K562 (cell line): ENCODE measurements around the gene SERPINB3. TPM values are rescaled to one million over a fixed set of nuclear protein-coding genes. Genes with fewer than 3 reads are reported as not detected.

Experiments used
- ATAC-seq: fragments of 200-7000 bp; cut with Tn5 transposase; 3 replicates; pipeline ENCODE4 v1.9.1; 2020; ENCODE audit warnings: moderate library complexity
- BruUV-seq: library from RNA; stranded (reverse); fragments of 400-500 nt; replicated peaks from 2 replicates; lab custom pipeline; 2021; lab: Mats Ljungman, UMichigan
- CTCF ChIA-PET: fragments of 300-600 bp; formaldehyde crosslinking; extraction: SDS; loops from one replicate; lab custom pipeline; 2021; ENCODE audit warnings: low intra/inter-chr PET ratio; lab: Yijun Ruan, JAX
- POLR2A ChIA-PET: fragments of 300-600, 350-650 bp; sonication (Branson Sonifier 250); formaldehyde crosslinking; extraction: SDS; loops from one replicate; lab custom pipeline; 2021; ENCODE audit warnings: antibody characterized with exemption, inconsistent platforms; lab: Yijun Ruan, JAX
- DNase-seq, 4 experiments: peaks; one replicate each; pipeline versions ENCODE4 v3.0.0 to v3.0.0-alpha.2; 2011 to 2018; ENCODE audit warnings: low spot score in 3 of 4, mixed read lengths in 3 of 4; ENCODE audit errors: extremely low read depth in 1 of 4
- FAIRE-seq: peaks from 2 replicates; lab custom pipeline; 2011; peaks lifted over from hg19 to GRCh38; lab: Jason Lieb, UNC
- H2AFZ ChIP-seq: 2 replicates; pipeline ENCODE4 v1.6.0; 2011; ENCODE audit warnings: low read depth, low read length, control low read depth, inconsistent platforms
- H3K27ac ChIP-seq: fragments of 200-600 bp; 3 replicates; pipeline ENCODE4 v1.8.0; 2011; ENCODE audit warnings: low read depth, mild to moderate bottlenecking, control low read depth, inconsistent platforms, low read length, moderate library complexity, mixed read lengths; ENCODE audit errors: extremely low read depth
- H3K27me3 ChIP-seq, 2 experiments: fragments of 300-600 bp in 1 of 2; 2 replicates in 1 of 2; 3 replicates in 1 of 2; pipeline versions ENCODE4 v1.6.0 to v1.8.0; 2011; ENCODE audit warnings: inconsistent platforms in 2 of 2, low read length in 2 of 2, mild to moderate bottlenecking in 1 of 2, mixed read lengths in 1 of 2, moderate library complexity in 1 of 2; ENCODE audit not compliant: control insufficient read depth in 2 of 2, insufficient read depth in 2 of 2
- H3K36me3 ChIP-seq: fragments of 300-600 bp; 3 replicates; pipeline ENCODE4 v1.8.0; 2011; ENCODE audit warnings: mild to moderate bottlenecking, low read length, inconsistent platforms; ENCODE audit not compliant: control insufficient read depth, insufficient read depth
- H3K4me1 ChIP-seq, 2 experiments: fragments of 200-600 bp in 1 of 2; replicated peaks in 1 of 2; 2 replicates in 1 of 2; 3 replicates in 1 of 2; pipeline versions ENCODE4 v1.5.1 to v1.8.0; 2011; ENCODE audit warnings: inconsistent platforms in 2 of 2, low read length in 2 of 2, mild to moderate bottlenecking in 1 of 2, mixed read lengths in 1 of 2, moderate library complexity in 1 of 2; ENCODE audit not compliant: control insufficient read depth in 2 of 2, insufficient read depth in 2 of 2
- H3K4me2 ChIP-seq: 2 replicates; pipeline ENCODE4 v1.6.1; 2011; ENCODE audit warnings: low read length, control low read depth, inconsistent platforms, mixed read lengths; ENCODE audit not compliant: insufficient read depth
- H3K4me3 ChIP-seq: fragments of 200-600 bp; sonication (generic), shearing (Covaris generic); 2 replicates; pipeline ENCODE4 v1.5.1; 2016; ENCODE audit warnings: control low read depth, inconsistent platforms
- H3K79me2 ChIP-seq: fragments of 200-600 bp; 3 replicates; pipeline ENCODE4 v1.8.0; 2011; ENCODE audit warnings: low read length, inconsistent platforms; ENCODE audit not compliant: control insufficient read depth, insufficient read depth
- H3K9ac ChIP-seq, 2 experiments: 2 replicates each; pipeline versions ENCODE4 v1.6.0 to v1.6.1; 2011; ENCODE audit warnings: low read depth in 2 of 2, low read length in 2 of 2, control low read depth in 1 of 2, inconsistent platforms in 1 of 2, mild to moderate bottlenecking in 1 of 2, mixed read lengths in 1 of 2; ENCODE audit not compliant: insufficient read depth in 1 of 2
- H3K9me1 ChIP-seq: one replicate; pipeline ENCODE4 v1.6.0; 2011; ENCODE audit warnings: inconsistent platforms, mild to moderate bottlenecking, low read length, moderate library complexity; ENCODE audit not compliant: control insufficient read depth, insufficient read depth
- H3K9me3 ChIP-seq: replicated peaks from 2 replicates; pipeline ENCODE4 v1.5.1; 2011; ENCODE audit warnings: low read depth, low read length, inconsistent platforms; ENCODE audit not compliant: control insufficient read depth, insufficient read depth
- H4K20me1 ChIP-seq: replicated peaks from 2 replicates; pipeline ENCODE4 v1.6.1; 2011; ENCODE audit warnings: low read length, inconsistent platforms, mixed read lengths; ENCODE audit not compliant: control insufficient read depth, insufficient read depth
- BDP1 ChIP-seq: IDR thresholded peaks from 3 replicates; pipeline ENCODE4 v1.6.1; 2011; ENCODE audit not compliant: insufficient read length, insufficient read depth
- FOXP1 ChIP-seq: sonication (generic); formaldehyde crosslinking; IDR thresholded peaks from 2 replicates; pipeline ENCODE4 v1.8.0; 2022; ENCODE audit warnings: mild to moderate bottlenecking, missing genetic modification reagents
- GATAD2A ChIP-seq: fragments of 450-650 bp; IDR thresholded peaks from 2 replicates; pipeline ENCODE4 v1.6.1; 2017
- GTF2B ChIP-seq: IDR thresholded peaks from 2 replicates; pipeline ENCODE4 v1.6.1; 2011; ENCODE audit not compliant: insufficient read length; ENCODE audit errors: extremely low read depth
- HNRNPH1 ChIP-seq: fragments of 200-400 bp; formaldehyde crosslinking; optimal IDR thresholded peaks from 2 replicates; pipeline ENCODE3; 2017; ENCODE audit warnings: low read depth, mild to moderate bottlenecking, low read length, moderate library complexity
- MYC ChIP-seq, 2 experiments: fragments of 250-450 bp in 1 of 2; sonication (Bioruptor Pico) in 1 of 2; IDR thresholded peaks; 2 replicates each; pipeline versions ENCODE4 v1.5.1 to v1.6.1; 2012 to 2021; ENCODE audit warnings: low read depth in 2 of 2, borderline replicate concordance in 1 of 2, improper control_type of control experiment in 1 of 2, low read length in 1 of 2, mild to moderate bottlenecking in 1 of 2, moderate library complexity in 1 of 2
- RBBP5 ChIP-seq: fragments of 200-600 bp; sonication (generic); IDR thresholded peaks from 2 replicates; pipeline ENCODE4 v1.6.1; 2012; ENCODE audit warnings: borderline replicate concordance, mild to moderate bottlenecking, low read length, control low read depth, inconsistent platforms; ENCODE audit not compliant: insufficient read depth, poor library complexity, severe bottlenecking
- RNF2 ChIP-seq: sonication (generic); IDR thresholded peaks from 2 replicates; pipeline ENCODE4 v1.6.1; 2016
- SETDB1 ChIP-seq: IDR thresholded peaks from one replicate; pipeline ENCODE4 v1.6.1; 2012; ENCODE audit warnings: low read length, control low read depth, inconsistent platforms
- SRSF1 ChIP-seq: fragments of 200-400 bp; formaldehyde crosslinking; IDR thresholded peaks from 2 replicates; pipeline ENCODE4 v1.6.1; 2017; ENCODE audit warnings: mild to moderate bottlenecking, low read depth, low read length, moderate library complexity
- TBL1XR1 ChIP-seq, 2 experiments: IDR thresholded peaks; 2 replicates each; pipeline ENCODE4 v1.6.1; 2012; ENCODE audit warnings: improper control_type of control experiment in 2 of 2, low read length in 2 of 2, mild to moderate bottlenecking in 1 of 2
- ZBTB34 ChIP-seq: fragments of 250-450 bp; sonication (Bioruptor Pico); IDR thresholded peaks from 2 replicates; pipeline ENCODE4 v1.8.0; 2021; ENCODE audit warnings: mild to moderate bottlenecking, moderate library complexity
- ZNF445 ChIP-seq: fragments of 250-450 bp; sonication (Bioruptor Pico); IDR thresholded peaks from 2 replicates; pipeline ENCODE4 v1.4.0; 2020; ENCODE audit warnings: low read depth, mild to moderate bottlenecking, moderate library complexity
- WGBS: fragments of 100-300 bp; shearing (Covaris generic); methylation state at CpG from one replicate; pipeline ENCODE4 v1.1.6; 2016; ENCODE audit warnings: low coverage, mixed read lengths; ENCODE audit not compliant: insufficient coverage; ENCODE audit errors: missing lambda C conversion rate; 5-methylcytosine and 5-hydroxymethylcytosine counted together
- in situ Hi-C: fragments of 300-500 bp; cut with MboI; formaldehyde crosslinking; loops from 4 replicates; pipeline ENCODE4 v1.15.0; 2018; ENCODE audit warnings: inconsistent platforms, mixed read lengths
- intact Hi-C: fragments of 100-400 bp; cut with micrococcal nuclease; formaldehyde crosslinking; loops from 2 replicates; pipeline ENCODE4 v1.14.2; 2022
- polyA plus RNA-seq, 8 experiments: library from polyadenylated mRNA; depleted of rRNA in 4 of 8; stranded (reverse) in 5 of 8; unstranded in 3 of 8; fragments of >200 nt; fragmentation: Nextera tagmentation in 2 of 8; fragmentation: Illumina TruSeq in 1 of 8; extraction: Ambion mirVana in 2 of 8; extraction: Trizol in 1 of 8; gene quantifications; 2 replicates each; pipeline versions ENCODE4 v1.2.1 to v1.2.3, GENCODE V29; 2011 to 2014; ENCODE audit warnings: inconsistent platforms in 1 of 8, missing spikeins in 1 of 8
- total RNA-seq, 7 experiments: library from RNA; depleted of rRNA in 6 of 7; stranded (reverse); fragments of >200 nt in 6 of 7; fragmentation: Illumina TruSeq in 2 of 7; extraction: Trizol in 2 of 7; gene quantifications; 2 replicates each; pipeline versions ENCODE4 v1.2.1 to v1.2.3, GENCODE V29; 2011 to 2021; ENCODE audit warnings: low replicate concordance in 1 of 7

Gene SERPINB3
- total and polyA plus RNA-seq, 9 of the 15 experiments (the other 6 are each of a cell fraction or from before 2014, with no cell fraction given), result not detected

GRCh38 chr18:63624863-63625262 is 36.8 kb downstream of the SERPINB3 start:
- in situ Hi-C loops (no loop called here), intact Hi-C loops (no loop called here)
- Histone ChIP-seq H3K9me3 (no peaks in the 10 kb centered on the region; the same call in 1 of the 2 replicates), H3K79me2 (no peaks in the 10 kb centered on the region), H4K20me1 (no peaks in the 10 kb centered on the region), H3K4me3 (no peak overlapping the region), H3K4me2 (no peak overlapping the region), H3K4me1 (no peaks in the 10 kb centered on the region)
- ATAC-seq (no peak), DNase-seq (no peak), FAIRE-seq (no peak)
- no TSS peak for BruUV-seq
- CTCF ChIA-PET, result no interaction called here
- TF ChIP-seq GTF2B (no peak), MYC (IDR thresholded peaks at IDR 0.05; ENCODE audit: low read depth, low read length) (no peak), MYC (CRISPR knock-in tag; IDR thresholded peaks at IDR 0.05; ENCODE audit: borderline replicate concordance, low read depth) (no peak), SRSF1 (no peak), ZBTB34 (CRISPR knock-in tag) (no peak), FOXP1 (CRISPR knock-in tag) (no peak), TBL1XR1 (IDR thresholded peaks at IDR 0.05; ENCODE audit: low read length in 2 of 2) (no peak), ZNF445 (CRISPR knock-in tag) (no peak), HNRNPH1 (no peak), RBBP5 (no peak), BDP1 (no peak), SETDB1 (no peak), GATAD2A (no peak), RNF2 (no peak)
- TF ChIP-seq, all 486 proteins: peak for 0
- 0% methylated on average over 3 of the region's 3 CpGs for WGBS
- Histone ChIP-seq H3K27ac (no peak overlapping the region), H2AFZ (no peak overlapping the region), H3K27me3 (no peaks in the 10 kb centered on the region), H3K36me3 (no peaks in the 10 kb centered on the region), H3K9ac (no peak overlapping the region), H3K9me1 (no peaks in the 10 kb centered on the region)
- POLR2A ChIA-PET, result no interaction called here
